Activated CD8-positive, alpha-beta memory T cell treated with anti-CD3 and anti-CD28 coated beads, Interleukin-2, amount 10 ng/mL, durations not matched to agents 7 days and 5 days (primary cell): ENCODE data around the gene BOC. TPM values are rescaled to one million over a fixed set of nuclear protein-coding genes. Genes with fewer than 3 reads are reported as not detected.

ENCODE experiments used
- ATAC-seq: fragments of 150-1000 bp; cut with Tn5 transposase; one replicate; pipeline ENCODE4 v1.10.0; 2021; ENCODE audit warnings: moderate library complexity
- CTCF ChIA-PET: fragments of 350-600 bp; sonication (Branson Sonifier 250); formaldehyde crosslinking; loops from one replicate; lab custom pipeline; 2021; ENCODE audit warnings: antibody characterized with exemption; lab: Charles Lee
- DNase-seq: peaks from one replicate; pipeline ENCODE4 v3.0.0-alpha.2; 2020
- H3K27ac Mint-ChIP-seq: one replicate; pipeline ENCODE4 v1.8.0; 2021; ENCODE audit warnings: mild to moderate bottlenecking, mixed read lengths
- H3K27me3 Mint-ChIP-seq: one replicate; pipeline ENCODE4 v1.8.0; 2021; ENCODE audit warnings: mixed read lengths
- H3K36me3 Mint-ChIP-seq: one replicate; pipeline ENCODE4 v1.8.0; 2021; ENCODE audit warnings: mild to moderate bottlenecking, mixed read lengths
- H3K4me1 Mint-ChIP-seq: one replicate; pipeline ENCODE4 v1.8.0; 2021; ENCODE audit warnings: mixed read lengths
- H3K4me3 Mint-ChIP-seq: one replicate; pipeline ENCODE4 v1.8.0; 2021; ENCODE audit warnings: mild to moderate bottlenecking, moderate library complexity, mixed read lengths
- H3K9me3 Mint-ChIP-seq: one replicate; pipeline ENCODE4 v1.8.0; 2022; ENCODE audit warnings: low read depth, mixed read lengths
- total RNA-seq, 2 experiments: library from RNA; stranded (reverse); gene quantifications; one replicate each; pipeline ENCODE4 v1.2.3, GENCODE V29; 2021

Gene BOC
- total RNA-seq, 2 experiments from 2014 or later: not detected

- CTCF ChIA-PET: interaction anchor here (4.7 kb wide), 1 partner anchor 13 kb away, joined by 18 read pairs; no protein-coding TSS in a partner anchor
- H3K4me3 Mint-ChIP-seq: no peak overlapping the region
- DNase-seq: no peak
- H3K4me1 Mint-ChIP-seq: peaks cover 8% of the 10 kb centered on the region
- no peaks in the 10 kb centered on the region for H3K9me3 Mint-ChIP-seq
- ATAC-seq: no peak
- H3K27me3 Mint-ChIP-seq: peaks cover 2% of the 10 kb centered on the region
- H3K27ac Mint-ChIP-seq: no peak overlapping the region
- no peaks in the 10 kb centered on the region for H3K36me3 Mint-ChIP-seq
These were observed 63.9 kb downstream of the BOC start for GRCh38 chr3:113275258-113275556.

DNA sequence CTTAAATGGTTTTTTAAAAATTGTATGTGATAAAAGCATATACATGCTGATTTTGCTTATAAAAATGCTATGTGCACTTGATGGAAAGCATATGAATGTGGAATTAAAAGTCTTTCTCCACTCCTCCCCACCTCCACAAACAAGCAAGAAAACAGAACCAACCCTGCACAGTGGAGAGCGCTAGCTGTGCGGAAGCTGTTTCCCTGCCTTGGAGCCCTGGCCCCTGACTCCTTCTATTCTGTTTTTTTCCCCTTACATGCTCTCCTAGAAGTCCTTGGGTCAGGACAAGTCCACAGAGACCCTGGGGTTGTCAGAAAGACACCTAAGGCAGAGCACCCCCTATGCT, 64.2 kb downstream of the BOC start:
- Mint-ChIP-seq H3K4me3 (no peak overlapping the region), H3K27me3 (peaks cover 2% of the 10 kb centered on the region), H3K4me1 (peaks cover 8% of the 10 kb centered on the region), H3K9me3 (no peaks in the 10 kb centered on the region), H3K27ac (no peak overlapping the region), H3K36me3 (no peaks in the 10 kb centered on the region)
- DNase-seq: no peak
- no peak for ATAC-seq
- CTCF ChIA-PET: interaction anchor here (4.7 kb wide), 1 partner anchor 13 kb away, joined by 18 read pairs; no protein-coding TSS in a partner anchor

- Mint-ChIP-seq H3K4me3 (peak overlapping the region; percentile 32), H3K27ac (no peak overlapping the region), H3K9me3 (no peaks in the 10 kb centered on the region), H3K27me3 (peaks cover 2% of the 10 kb centered on the region), H3K4me1 (peaks cover 8% of the 10 kb centered on the region), H3K36me3 (no peaks in the 10 kb centered on the region)
- DNase-seq (no peak), ATAC-seq (no peak)
- CTCF ChIA-PET: interaction anchor here (4.7 kb wide), 1 partner anchor 13 kb away, joined by 18 read pairs; no protein-coding TSS in a partner anchor
These were observed 64.8 kb downstream of the BOC start for GRCh38 chr3:113275929-113276750.

- ATAC-seq (no peak), DNase-seq (no peak)
- H3K9me3 Mint-ChIP-seq: no peaks in the 10 kb centered on the region
- H3K36me3 Mint-ChIP-seq: no peaks in the 10 kb centered on the region
- no peak overlapping the region for H3K4me3 Mint-ChIP-seq
- H3K27ac Mint-ChIP-seq: no peak overlapping the region
- H3K4me1 Mint-ChIP-seq: peaks cover 8% of the 10 kb centered on the region
- CTCF ChIA-PET: interaction anchor here (4.7 kb wide), 1 partner anchor 12 kb away, joined by 18 read pairs; no protein-coding TSS in a partner anchor
- H3K27me3 Mint-ChIP-seq: peaks cover 2% of the 10 kb centered on the region
These were observed 65.4 kb downstream of the BOC start for GRCh38 chr3:113276751-113277080.

GRCh38 chr3:113277414-113277813, 66.1 kb downstream of the BOC start:
- Mint-ChIP-seq H3K4me1 (peaks cover 8% of the 10 kb centered on the region), H3K27me3 (peaks cover 2% of the 10 kb centered on the region), H3K4me3 (no peak overlapping the region), H3K9me3 (no peaks in the 10 kb centered on the region), H3K36me3 (no peaks in the 10 kb centered on the region), H3K27ac (no peak overlapping the region)
- no peak for ATAC-seq
- CTCF ChIA-PET: interaction anchor here (1.5 to 4.7 kb wide), 2 partner anchors 9 to 11 kb away, joined by 4 to 18 read pairs; no protein-coding TSS in a partner anchor
- DNase-seq: peak; percentile 25

DNA sequence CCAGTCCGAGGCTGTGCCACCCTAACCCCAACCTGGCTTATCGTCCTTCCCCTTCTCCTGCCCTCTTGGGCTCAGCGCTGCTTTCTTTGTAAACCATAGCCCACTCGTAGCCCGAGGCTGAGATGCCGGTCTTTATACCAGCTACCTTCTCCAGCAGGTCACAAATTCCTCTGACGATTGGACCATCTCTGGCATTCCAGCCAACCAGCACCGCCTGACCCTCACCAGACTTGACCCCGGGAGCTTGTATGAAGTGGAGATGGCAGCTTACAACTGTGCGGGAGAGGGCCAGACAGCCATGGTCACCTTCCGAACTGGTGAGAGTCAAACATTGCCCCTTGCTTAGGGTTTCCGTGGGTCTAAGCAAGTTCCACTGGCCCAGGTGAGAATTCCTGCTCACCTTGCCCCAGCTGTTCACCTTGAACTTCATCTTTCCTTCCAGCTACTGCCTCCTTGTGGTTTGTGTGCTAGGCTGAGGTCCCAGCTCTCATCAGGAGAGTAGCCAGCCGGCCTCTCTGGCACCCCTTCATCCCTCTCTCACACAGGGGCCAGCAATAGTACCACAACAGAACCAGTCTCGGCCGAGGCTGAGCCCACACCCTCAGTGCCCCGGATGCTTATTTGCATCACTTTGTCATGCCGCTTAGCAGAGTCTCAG, 66.7 kb downstream of the BOC start:
- no peak for ATAC-seq
- peak; percentile 35 for DNase-seq
- H3K27me3 Mint-ChIP-seq: peaks cover 2% of the 10 kb centered on the region
- no peak overlapping the region for H3K4me3 Mint-ChIP-seq
- peaks cover 8% of the 10 kb centered on the region for H3K4me1 Mint-ChIP-seq
- no peak overlapping the region for H3K27ac Mint-ChIP-seq
- no peaks in the 10 kb centered on the region for H3K9me3 Mint-ChIP-seq
- CTCF ChIA-PET: interaction anchor here (1.5 kb wide), 1 partner anchor 10 kb away, joined by 4 read pairs; no protein-coding TSS in a partner anchor
- H3K36me3 Mint-ChIP-seq: no peaks in the 10 kb centered on the region

DNA sequence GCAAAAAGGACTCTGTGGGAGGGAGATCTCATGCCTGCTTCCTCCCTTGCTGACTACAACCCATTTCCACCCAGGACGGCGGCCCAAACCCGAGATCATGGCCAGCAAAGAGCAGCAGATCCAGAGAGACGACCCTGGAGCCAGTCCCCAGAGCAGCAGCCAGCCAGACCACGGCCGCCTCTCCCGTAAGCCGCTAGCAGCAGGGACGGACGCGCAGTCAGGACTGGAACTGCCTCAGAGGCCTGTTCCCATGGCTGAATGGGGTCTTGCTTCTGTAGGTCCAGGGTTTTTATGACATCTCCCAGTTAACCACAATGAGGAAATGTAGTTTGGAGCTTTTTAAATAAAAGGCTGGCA, 67.2 kb downstream of the BOC start:
- Mint-ChIP-seq H3K27ac (no peak overlapping the region), H3K36me3 (no peaks in the 10 kb centered on the region), H3K4me1 (peaks cover 8% of the 10 kb centered on the region), H3K27me3 (peaks cover 2% of the 10 kb centered on the region), H3K9me3 (no peaks in the 10 kb centered on the region), H3K4me3 (no peak overlapping the region)
- CTCF ChIA-PET: interaction anchor here (1.5 kb wide), 1 partner anchor 10 kb away, joined by 4 read pairs; no protein-coding TSS in a partner anchor
- ATAC-seq (no peak), DNase-seq (peak; percentile 32)

GRCh38 chr3:113279686-113280085, 68.3 kb downstream of the BOC start:
- Mint-ChIP-seq H3K27me3 (peaks cover 2% of the 10 kb centered on the region), H3K4me1 (peaks cover 8% of the 10 kb centered on the region), H3K27ac (no peak overlapping the region), H3K36me3 (no peaks in the 10 kb centered on the region), H3K4me3 (no peak overlapping the region), H3K9me3 (no peaks in the 10 kb centered on the region)
- DNase-seq (peak; percentile 37), ATAC-seq (no peak)
- CTCF ChIA-PET: no interaction called here

DNA sequence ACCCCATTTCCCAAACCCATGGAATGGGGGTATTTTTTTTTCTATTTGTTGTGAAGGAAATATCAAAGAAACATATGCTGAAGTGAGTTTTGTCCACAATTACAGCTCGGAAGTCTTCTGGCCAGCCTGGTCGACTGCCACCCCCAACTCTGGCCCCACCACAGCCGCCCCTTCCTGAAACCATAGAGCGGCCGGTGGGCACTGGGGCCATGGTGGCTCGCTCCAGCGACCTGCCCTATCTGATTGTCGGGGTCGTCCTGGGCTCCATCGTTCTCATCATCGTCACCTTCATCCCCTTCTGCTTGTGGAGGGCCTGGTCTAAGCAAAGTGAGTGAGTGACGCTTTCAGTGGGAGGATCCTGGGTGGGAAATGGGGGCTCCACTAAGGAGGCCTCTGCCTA, 71.9 kb downstream of the BOC start:
- Mint-ChIP-seq H3K36me3 (no peaks in the 10 kb centered on the region), H3K27ac (no peak overlapping the region), H3K9me3 (no peaks in the 10 kb centered on the region), H3K4me3 (no peak overlapping the region), H3K4me1 (no peaks in the 10 kb centered on the region), H3K27me3 (no peaks in the 10 kb centered on the region)
- DNase-seq: no peak
- CTCF ChIA-PET: interaction anchor here (1.1 kb wide), 1 partner anchor 708 kb away, joined by 3 read pairs; no protein-coding TSS in a partner anchor
- no peak for ATAC-seq

GRCh38 chr3:113284453-113285050, 73.2 kb downstream of the BOC start:
- H3K9me3 Mint-ChIP-seq: no peaks in the 10 kb centered on the region
- no peaks in the 10 kb centered on the region for H3K27me3 Mint-ChIP-seq
- no peak overlapping the region for H3K4me3 Mint-ChIP-seq
- ATAC-seq (no peak), DNase-seq (no peak)
- H3K4me1 Mint-ChIP-seq: no peaks in the 10 kb centered on the region
- no peaks in the 10 kb centered on the region for H3K36me3 Mint-ChIP-seq
- CTCF ChIA-PET: interaction anchor here (1.1 to 1.7 kb wide), 2 partner anchors 234 to 709 kb away, joined by 3 to 4 read pairs; no protein-coding TSS in a partner anchor
- H3K27ac Mint-ChIP-seq: no peak overlapping the region

DNA sequence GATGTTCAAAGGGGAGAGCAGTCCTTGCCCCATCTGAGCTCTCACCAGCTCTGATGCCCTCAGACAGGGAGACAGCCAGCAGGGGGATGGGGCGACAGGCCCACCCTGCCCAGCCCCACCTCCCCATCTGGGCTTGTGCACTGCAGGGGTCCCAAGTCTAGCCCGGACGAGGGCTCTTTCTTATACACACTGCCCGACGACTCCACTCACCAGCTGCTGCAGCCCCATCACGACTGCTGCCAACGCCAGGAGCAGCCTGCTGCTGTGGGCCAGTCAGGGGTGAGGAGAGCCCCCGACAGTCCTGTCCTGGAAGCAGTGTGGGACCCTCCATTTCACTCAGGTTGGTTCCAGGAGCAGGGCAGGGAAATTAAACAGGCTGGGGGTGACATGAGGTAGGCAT, 73.9 kb downstream of the BOC start:
- CTCF ChIA-PET: interaction anchor here (1.7 kb wide), 1 partner anchor 234 kb away, joined by 4 read pairs; no protein-coding TSS in a partner anchor
- H3K9me3 Mint-ChIP-seq: no peaks in the 10 kb centered on the region
- H3K36me3 Mint-ChIP-seq: no peaks in the 10 kb centered on the region
- no peak overlapping the region for H3K4me3 Mint-ChIP-seq
- no peak overlapping the region for H3K27ac Mint-ChIP-seq
- no peak for ATAC-seq
- DNase-seq: no peak
- H3K4me1 Mint-ChIP-seq: no peaks in the 10 kb centered on the region
- H3K27me3 Mint-ChIP-seq: no peaks in the 10 kb centered on the region

GRCh38 chr3:113285741-113286140, 74.4 kb downstream of the BOC start:
- Mint-ChIP-seq H3K9me3 (no peaks in the 10 kb centered on the region), H3K27ac (no peak overlapping the region), H3K4me3 (no peak overlapping the region), H3K27me3 (no peaks in the 10 kb centered on the region), H3K36me3 (no peaks in the 10 kb centered on the region), H3K4me1 (no peaks in the 10 kb centered on the region)
- DNase-seq (no peak), ATAC-seq (no peak)
- CTCF ChIA-PET: interaction anchor here (1.7 kb wide), 1 partner anchor 235 kb away, joined by 4 read pairs; no protein-coding TSS in a partner anchor

DNA sequence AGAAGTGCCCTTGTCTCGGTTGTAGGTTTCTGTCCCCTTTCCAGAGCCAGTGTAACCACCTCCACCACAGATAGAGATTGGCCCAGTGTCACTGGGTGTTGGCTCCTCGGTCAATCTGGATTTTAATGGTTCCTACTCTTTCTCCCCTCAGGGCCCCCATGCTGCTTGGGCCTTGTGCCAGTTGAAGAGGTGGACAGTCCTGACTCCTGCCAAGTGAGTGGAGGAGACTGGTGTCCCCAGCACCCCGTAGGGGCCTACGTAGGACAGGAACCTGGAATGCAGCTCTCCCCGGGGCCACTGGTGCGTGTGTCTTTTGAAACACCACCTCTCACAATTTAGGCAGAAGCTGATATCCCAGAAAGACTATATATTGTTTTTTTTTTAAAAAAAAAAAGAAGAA, 75.2 kb downstream of the BOC start:
- ATAC-seq (no peak), DNase-seq (no peak)
- H3K4me1 Mint-ChIP-seq: no peaks in the 10 kb centered on the region
- H3K27ac Mint-ChIP-seq: no peak overlapping the region
- H3K4me3 Mint-ChIP-seq: no peak overlapping the region
- no peaks in the 10 kb centered on the region for H3K9me3 Mint-ChIP-seq
- no peaks in the 10 kb centered on the region for H3K36me3 Mint-ChIP-seq
- CTCF ChIA-PET: interaction anchor here (1.7 to 4.2 kb wide), 4 partner anchors 12 to 251 kb away, joined by 4 to 19 read pairs (median 14); no protein-coding TSS in a partner anchor
- H3K27me3 Mint-ChIP-seq: no peaks in the 10 kb centered on the region
